ENCODE results near the gene RFX7. TPM values are rescaled to one million over a fixed set of nuclear protein-coding genes. Genes with fewer than 3 reads are reported as not detected.

RFX7 gene
- total and polyA plus RNA-seq, 2 donors (not counting 1 experiment from before 2014, with no cell fraction given): 5.4 to 6.9 TPM

- Histone ChIP-seq H3K4me3 (replicated peaks in 1 of 4; ENCODE audit: control extremely low read depth in 1 of 4, insufficient read depth in 1 of 4, low read depth in 3 of 4, low read length in 4 of 4) (no peak overlapping the region), H3K4me1 (ENCODE audit: control insufficient read depth, extremely low read depth, insufficient read depth, low read length) (no peaks in the 10 kb centered on the region), H3K9me3 (ENCODE audit: control insufficient read depth, insufficient read depth, low read depth, low read length) (no peaks in the 10 kb centered on the region), H3K4me2 (ENCODE audit: extremely low read depth, insufficient read depth, low read length) (no peak overlapping the region), H4K20me1 (ENCODE audit: control insufficient read depth, extremely low read depth, insufficient read depth, low read length) (no peaks in the 10 kb centered on the region), H2AFZ (ENCODE audit: low read length) (no peak overlapping the region), H3K79me2 (ENCODE audit: control insufficient read depth, insufficient read depth, low read length) (peaks cover 23% of the 10 kb centered on the region), H3K27me3 (ENCODE audit: control insufficient read depth, insufficient read depth, low read length) (no peaks in the 10 kb centered on the region), H3K36me3 (ENCODE audit: control insufficient read depth, insufficient read depth, low read length) (no peaks in the 10 kb centered on the region), H3K9ac (ENCODE audit: insufficient read depth, low read length) (no peak overlapping the region), H3K27ac (ENCODE audit: insufficient read depth, low read length) (no peak overlapping the region)
- TF ChIP-seq, protein P1, sequence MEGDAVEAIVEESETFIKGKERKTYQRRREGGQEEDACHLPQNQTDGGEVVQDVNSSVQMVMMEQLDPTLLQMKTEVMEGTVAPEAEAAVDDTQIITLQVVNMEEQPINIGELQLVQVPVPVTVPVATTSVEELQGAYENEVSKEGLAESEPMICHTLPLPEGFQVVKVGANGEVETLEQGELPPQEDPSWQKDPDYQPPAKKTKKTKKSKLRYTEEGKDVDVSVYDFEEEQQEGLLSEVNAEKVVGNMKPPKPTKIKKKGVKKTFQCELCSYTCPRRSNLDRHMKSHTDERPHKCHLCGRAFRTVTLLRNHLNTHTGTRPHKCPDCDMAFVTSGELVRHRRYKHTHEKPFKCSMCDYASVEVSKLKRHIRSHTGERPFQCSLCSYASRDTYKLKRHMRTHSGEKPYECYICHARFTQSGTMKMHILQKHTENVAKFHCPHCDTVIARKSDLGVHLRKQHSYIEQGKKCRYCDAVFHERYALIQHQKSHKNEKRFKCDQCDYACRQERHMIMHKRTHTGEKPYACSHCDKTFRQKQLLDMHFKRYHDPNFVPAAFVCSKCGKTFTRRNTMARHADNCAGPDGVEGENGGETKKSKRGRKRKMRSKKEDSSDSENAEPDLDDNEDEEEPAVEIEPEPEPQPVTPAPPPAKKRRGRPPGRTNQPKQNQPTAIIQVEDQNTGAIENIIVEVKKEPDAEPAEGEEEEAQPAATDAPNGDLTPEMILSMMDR (conservative IDR thresholded peaks at IDR 0.05 in 1 of 2, IDR thresholded peaks at IDR 0.05 in 1 of 2; ENCODE audit: low read depth in 1 of 2, low read length in 2 of 2): no peak
- no peak for TF ChIP-seq EZH2 (IDR thresholded peaks at IDR 0.05; ENCODE audit: low read length, missing control alignments)
- peak; percentile 40 to 96 for DNase-seq (ENCODE audit: low read depth in 2 of 2)
Measured at GRCh38 chr15:56215769-56216168, 27.9 kb downstream of the RFX7 start.

GRCh38 chr15:56211960-56212550 is 31.6 kb downstream of the RFX7 start:
- no peak overlapping the region for H3K9ac ChIP-seq (ENCODE audit: insufficient read depth, low read length)
- H3K4me2 ChIP-seq (ENCODE audit: extremely low read depth, insufficient read depth, low read length): no peak overlapping the region
- H2AFZ ChIP-seq (ENCODE audit: low read length): no peak overlapping the region
- DNase-seq (ENCODE audit: low read depth in 2 of 2): no peak
- H4K20me1 ChIP-seq (ENCODE audit: control insufficient read depth, extremely low read depth, insufficient read depth, low read length): no peaks in the 10 kb centered on the region
- H3K9me3 ChIP-seq (ENCODE audit: control insufficient read depth, insufficient read depth, low read depth, low read length): no peaks in the 10 kb centered on the region
- TF ChIP-seq, protein P1 (conservative IDR thresholded peaks at IDR 0.05 in 1 of 2, IDR thresholded peaks at IDR 0.05 in 1 of 2; ENCODE audit: low read depth in 1 of 2, low read length in 2 of 2): no peak
- no peak for TF ChIP-seq EZH2 (IDR thresholded peaks at IDR 0.05; ENCODE audit: low read length, missing control alignments)
- H3K4me1 ChIP-seq (ENCODE audit: control insufficient read depth, extremely low read depth, insufficient read depth, low read length): no peaks in the 10 kb centered on the region
- H3K36me3 ChIP-seq (ENCODE audit: control insufficient read depth, insufficient read depth, low read length): no peaks in the 10 kb centered on the region
- no peak overlapping the region for H3K4me3 ChIP-seq (replicated peaks in 1 of 4; ENCODE audit: control extremely low read depth in 1 of 4, insufficient read depth in 1 of 4, low read depth in 3 of 4, low read length in 4 of 4)
- H3K27ac ChIP-seq (ENCODE audit: insufficient read depth, low read length): no peak overlapping the region
- H3K79me2 ChIP-seq (ENCODE audit: control insufficient read depth, insufficient read depth, low read length): peaks cover 34% of the 10 kb centered on the region
- no peaks in the 10 kb centered on the region for H3K27me3 ChIP-seq (ENCODE audit: control insufficient read depth, insufficient read depth, low read length)

DNA sequence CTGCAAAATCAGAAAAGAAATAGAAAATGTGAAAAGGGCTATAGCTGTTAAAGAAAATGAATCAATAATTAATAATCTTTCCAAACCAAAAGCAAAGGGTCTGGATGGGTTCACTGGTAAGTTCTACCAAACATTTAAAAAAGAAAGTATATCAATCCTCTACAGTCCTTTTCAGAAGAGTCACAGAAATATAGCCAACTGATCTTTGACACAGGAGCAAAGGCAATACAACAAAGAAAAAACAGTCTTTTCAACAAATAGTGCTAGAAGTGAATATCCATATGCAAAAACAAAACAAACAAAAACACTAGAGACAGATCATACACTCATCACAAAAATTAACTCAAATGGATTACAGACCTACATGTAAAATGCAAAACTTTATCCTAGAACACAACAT is 32.6 kb downstream of the RFX7 start:
- no peaks in the 10 kb centered on the region for H4K20me1 ChIP-seq (ENCODE audit: control insufficient read depth, extremely low read depth, insufficient read depth, low read length)
- no peak overlapping the region for H3K9ac ChIP-seq (ENCODE audit: insufficient read depth, low read length)
- peaks cover 43% of the 10 kb centered on the region for H3K79me2 ChIP-seq (ENCODE audit: control insufficient read depth, insufficient read depth, low read length)

More for the DNA sequence above, 32.6 kb downstream of the RFX7 start:
- no peak for DNase-seq (ENCODE audit: low read depth in 2 of 2)
- Histone ChIP-seq H3K36me3 (ENCODE audit: control insufficient read depth, insufficient read depth, low read length) (no peaks in the 10 kb centered on the region), H3K4me1 (ENCODE audit: control insufficient read depth, extremely low read depth, insufficient read depth, low read length) (no peaks in the 10 kb centered on the region), H3K9me3 (ENCODE audit: control insufficient read depth, insufficient read depth, low read depth, low read length) (no peaks in the 10 kb centered on the region), H3K4me2 (ENCODE audit: extremely low read depth, insufficient read depth, low read length) (no peak overlapping the region), H3K4me3 (replicated peaks in 1 of 4; ENCODE audit: control extremely low read depth in 1 of 4, insufficient read depth in 1 of 4, low read depth in 3 of 4, low read length in 4 of 4) (no peak overlapping the region), H3K27me3 (ENCODE audit: control insufficient read depth, insufficient read depth, low read length) (no peaks in the 10 kb centered on the region), H3K27ac (ENCODE audit: insufficient read depth, low read length) (no peak overlapping the region), H2AFZ (ENCODE audit: low read length) (no peak overlapping the region)
- TF ChIP-seq, protein P1 (conservative IDR thresholded peaks at IDR 0.05 in 1 of 2, IDR thresholded peaks at IDR 0.05 in 1 of 2; ENCODE audit: low read depth in 1 of 2, low read length in 2 of 2): no peak
- no peak for TF ChIP-seq EZH2 (IDR thresholded peaks at IDR 0.05; ENCODE audit: low read length, missing control alignments)

Data from fibroblast of lung (primary cell).